GM12878 (cell line): ENCODE results near the gene RAB3C. TPM values are rescaled to one million over a fixed set of nuclear protein-coding genes. Genes with fewer than 3 reads are reported as not detected.

Source experiments
- ATAC-seq: fragments of 200-7000 bp; cut with Tn5 transposase; 3 replicates; pipeline ENCODE4 v1.9.1; 2020; ENCODE audit warnings: mild to moderate bottlenecking, moderate library complexity
- BruUV-seq: library from RNA; stranded (reverse); fragments of 400-500 nt; replicated peaks from 2 replicates; lab custom pipeline; 2021; lab: Mats Ljungman, UMichigan
- CTCF ChIA-PET: fragments of 300-600 bp; sonication (Branson Sonifier 250); formaldehyde crosslinking; extraction: SDS; loops from one replicate; lab custom pipeline; 2021; ENCODE audit warnings: inconsistent platforms; lab: Yijun Ruan, JAX
- POLR2A ChIA-PET: fragments of 350-600 bp; formaldehyde crosslinking; extraction: SDS; loops from one replicate; lab custom pipeline; 2021; ENCODE audit warnings: inconsistent platforms; lab: Charles Lee
- RAD21 ChIA-PET: fragments of 300-600 bp; sonication (Branson Sonifier 250); formaldehyde crosslinking; loops from one replicate; lab custom pipeline; 2023; ENCODE audit warnings: antibody characterized with exemption; ENCODE audit not compliant: unreplicated experiment; lab: Charles Lee
- SMC1A ChIA-PET: fragments of 300-600 bp; sonication (Branson Sonifier 250); formaldehyde crosslinking; loops from one replicate; lab custom pipeline; 2023; ENCODE audit not compliant: unreplicated experiment, uncharacterized antibody; lab: Charles Lee
- DNase-seq: peaks from one replicate; pipeline ENCODE4 v3.0.0-alpha.2; 2011; ENCODE audit warnings: low read depth, low spot score
- FAIRE-seq: peaks from 3 replicates; lab custom pipeline; 2011; peaks lifted over from hg19 to GRCh38; lab: Jason Lieb, UNC
- H2AFZ ChIP-seq: 2 replicates; pipeline ENCODE4 v1.6.0; 2011; ENCODE audit warnings: low read depth, low read length, control low read depth; ENCODE audit not compliant: control insufficient read depth
- H3K27ac ChIP-seq: 2 replicates; pipeline ENCODE4 v1.5.1; 2011; ENCODE audit warnings: control low read depth; ENCODE audit not compliant: control insufficient read depth, insufficient read depth
- H3K27me3 ChIP-seq, 2 experiments: replicated peaks in 1 of 2; 2 replicates each; pipeline versions ENCODE4 v1.6.0 to v1.6.1; 2011; ENCODE audit warnings: low read length in 1 of 2; ENCODE audit not compliant: control insufficient read depth in 2 of 2, insufficient read depth in 2 of 2
- H3K36me3 ChIP-seq, 2 experiments: 2 replicates each; pipeline ENCODE4 v1.5.1; 2011; ENCODE audit warnings: low read length in 1 of 2; ENCODE audit not compliant: control insufficient read depth in 2 of 2, insufficient read depth in 2 of 2
- H3K4me1 ChIP-seq: 2 replicates; pipeline ENCODE4 v1.6.1; 2011; ENCODE audit warnings: mild to moderate bottlenecking, low read length, moderate library complexity, mixed read lengths; ENCODE audit not compliant: control insufficient read depth, insufficient read depth
- H3K4me2 ChIP-seq: 2 replicates; pipeline ENCODE4 v1.6.0; 2011; ENCODE audit warnings: control low read depth; ENCODE audit not compliant: control insufficient read depth, insufficient read depth
- H3K4me3 ChIP-seq: fragments of 200-600 bp; sonication (generic); 2 replicates; pipeline ENCODE4 v1.5.1; 2016
- H3K79me2 ChIP-seq: 2 replicates; pipeline ENCODE4 v1.6.0; 2011; ENCODE audit warnings: low read length; ENCODE audit not compliant: control insufficient read depth, insufficient read depth
- H3K9ac ChIP-seq: 2 replicates; pipeline ENCODE4 v1.8.0; 2011; ENCODE audit warnings: low read length, control low read depth, mixed read lengths; ENCODE audit not compliant: control insufficient read depth, insufficient read depth
- H3K9me3 ChIP-seq: replicated peaks from 3 replicates; pipeline ENCODE4 v1.5.1; 2011; ENCODE audit warnings: mild to moderate bottlenecking, low read length; ENCODE audit not compliant: control insufficient read depth, insufficient read depth
- H4K20me1 ChIP-seq: 2 replicates; pipeline ENCODE4 v1.6.0; 2011; ENCODE audit not compliant: control insufficient read depth, insufficient read depth
- CTCF ChIP-seq, 3 experiments: IDR thresholded peaks in 2 of 3; conservative IDR thresholded peaks in 1 of 3; 2 replicates each; pipeline ENCODE4 v1.5.1; 2011; ENCODE audit warnings: low read depth in 3 of 3, low read length in 3 of 3, mild to moderate bottlenecking in 3 of 3, control low read depth in 2 of 3, moderate library complexity in 2 of 3, inconsistent platforms in 1 of 3, mixed read lengths in 1 of 3; ENCODE audit not compliant: control insufficient read depth in 2 of 3, insufficient read depth in 1 of 3; ENCODE audit errors: extremely low read depth in 1 of 3
- NFIC ChIP-seq: IDR thresholded peaks from 2 replicates; pipeline ENCODE4 v1.6.1; 2012; ENCODE audit warnings: low read depth, mild to moderate bottlenecking, inconsistent platforms, low read length, moderate library complexity
- RAD21 ChIP-seq: IDR thresholded peaks from 2 replicates; pipeline ENCODE4 v1.6.1; 2011; ENCODE audit warnings: mild to moderate bottlenecking, low read depth, low read length, moderate library complexity; ENCODE audit not compliant: insufficient read depth
- SMC3 ChIP-seq: IDR thresholded peaks from 2 replicates; pipeline ENCODE4 v1.6.1; 2011; ENCODE audit warnings: low read length, improper control_type of control experiment, borderline replicate concordance
- WGBS: methylation state at CpG from one replicate; pipeline ENCODE4 v1.1.6; 2016; ENCODE audit warnings: low lambda C conversion rate; ENCODE audit not compliant: insufficient replicate concordance, insufficient coverage; ENCODE audit errors: missing lambda C conversion rate; 5-methylcytosine and 5-hydroxymethylcytosine counted together
- in situ Hi-C: fragments of 300-500 bp; cut with MboI; formaldehyde crosslinking; loops from 9 replicates; pipeline ENCODE4 v1.14.3; 2018; ENCODE audit warnings: mixed read lengths
- intact Hi-C: fragments of 100-400 bp; cut with micrococcal nuclease; formaldehyde crosslinking; loops from one replicate; pipeline ENCODE4 v1.14.2; 2022; ENCODE audit not compliant: unreplicated experiment
- polyA plus RNA-seq, 11 experiments: library from polyadenylated mRNA; depleted of rRNA in 4 of 11; unstranded in 6 of 11; stranded (reverse) in 5 of 11; fragments of >200 nt; fragmentation: Nextera tagmentation in 4 of 11; fragmentation: Illumina TruSeq in 1 of 11; extraction: Ambion mirVana in 4 of 11; extraction: Trizol in 1 of 11; gene quantifications; 1 replicate in 1 of 11; 2 replicates in 10 of 11; pipeline versions ENCODE4 v1.2.1 to v1.2.3, GENCODE V29; 2011 to 2016; ENCODE audit warnings: inconsistent platforms in 2 of 11, missing spikeins in 2 of 11, low read depth in 1 of 11
- total RNA-seq, 4 experiments: library from RNA; depleted of rRNA in 3 of 4; stranded (reverse); fragments of >200 nt in 3 of 4; fragmentation: Illumina TruSeq in 1 of 4; extraction: Trizol in 1 of 4; gene quantifications; 2 replicates each; pipeline versions ENCODE4 v1.2.1 to v1.2.3, GENCODE V29; 2013 to 2021

The RAB3C gene
- total and polyA plus RNA-seq, 10 of the 15 experiments (the other 5 are each of a cell fraction or from before 2014, with no cell fraction given) = not detected

DNA sequence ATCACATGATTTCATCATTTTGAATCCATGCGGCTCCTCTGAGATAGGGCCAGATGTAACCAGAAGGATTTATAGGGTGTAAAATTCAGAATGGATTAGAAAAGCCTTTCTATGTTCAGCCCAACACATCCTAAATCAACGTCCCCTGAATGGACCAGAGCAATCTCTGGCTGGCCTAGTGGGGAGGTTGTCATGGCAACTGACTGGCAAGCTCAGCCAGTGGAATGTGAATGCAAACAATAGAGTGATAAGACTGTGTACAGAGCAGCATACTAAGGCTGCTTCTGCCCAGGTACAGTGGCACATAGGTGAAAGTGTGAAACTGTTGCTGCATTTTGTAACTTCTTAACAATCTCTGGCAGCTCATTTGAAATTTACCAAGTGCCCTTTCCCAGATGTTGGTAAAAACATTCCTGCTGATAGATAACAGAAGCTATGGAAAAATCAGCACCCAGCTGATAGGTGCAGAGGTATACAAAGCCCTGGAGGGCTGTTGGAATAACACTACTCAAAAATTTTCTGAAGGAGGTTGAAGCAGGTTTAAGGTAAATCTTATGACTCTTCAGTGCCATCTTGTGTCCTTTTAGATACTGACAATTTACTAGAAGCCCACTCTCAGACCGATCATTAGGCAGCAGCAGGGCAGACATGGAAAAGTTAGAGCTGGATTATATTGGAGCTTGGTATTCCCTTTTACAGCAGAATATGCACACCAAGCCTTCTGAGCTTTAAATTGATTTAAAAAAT, 267.2 kb downstream of the RAB3C start:
- H3K79me2 ChIP-seq = no peaks in the 10 kb centered on the region
- no peak overlapping the region for H3K27ac ChIP-seq
- ChIA-PET SMC1A (interaction anchor here (0.6 to 8.0 kb wide), 33 partner anchors 10 to 1351 kb away, joined by 3 to 98 read pairs (median 4); partner anchors contain the start of gene RAB3C), RAD21 (interaction anchor here (0.6 to 2.9 kb wide), 12 partner anchors 9 to 1071 kb away, joined by 3 to 27 read pairs (median 3); no protein-coding TSS in a partner anchor), CTCF (interaction anchor here (0.6 to 8.1 kb wide), 28 partner anchors 9 to 1552 kb away, joined by 3 to 73 read pairs (median 4); no protein-coding TSS in a partner anchor), POLR2A (interaction anchor here (1.5 kb wide), 1 partner anchor 11 kb away, joined by 3 read pairs; no protein-coding TSS in a partner anchor)
- H3K4me3 ChIP-seq = no peak overlapping the region
- DNase-seq (no peak), ATAC-seq (peak; percentile 75), FAIRE-seq (no peak)
- H3K27me3 ChIP-seq = no peaks in the 10 kb centered on the region
- no peaks in the 10 kb centered on the region for H3K36me3 ChIP-seq
- intact Hi-C loops = loop anchor here (1.0 kb wide), 2 partner anchors 352 to 373 kb away; no protein-coding TSS in a partner anchor
- H3K4me2 ChIP-seq = no peak overlapping the region
- TF ChIP-seq NFIC (no peak), CTCF (IDR thresholded peaks at IDR 0.05 in 2 of 3, conservative IDR thresholded peaks at IDR 0.05 in 1 of 3; ENCODE audit: control insufficient read depth in 2 of 3, extremely low read depth in 1 of 3, insufficient read depth in 1 of 3, low read depth in 3 of 3, low read length in 3 of 3) (peak; percentile 33 to 57 (median 41); a peak in 4 of 6 replicates), RAD21 (peak; percentile 52), SMC3 (peak; percentile 55; the same call in 1 of the 2 replicates)
- 37% methylated on average over 3 of the region's 3 CpGs for WGBS
- H2AFZ ChIP-seq = no peak overlapping the region
- in situ Hi-C loops = loop anchor here (5.0 to 25.0 kb wide), 3 partner anchors 345 to 1063 kb away; no protein-coding TSS in a partner anchor
- H3K4me1 ChIP-seq = no peaks in the 10 kb centered on the region
- H3K9me3 ChIP-seq = no peaks in the 10 kb centered on the region
- no peak overlapping the region for H3K9ac ChIP-seq
- BruUV-seq = no TSS peak
- no peaks in the 10 kb centered on the region for H4K20me1 ChIP-seq
